K562 (cell line): ENCODE results near the gene BRME1. TPM values are rescaled to one million over a fixed set of nuclear protein-coding genes. Genes with fewer than 3 reads are reported as not detected.

ENCODE experiments used
- ADNP ChIP-seq: fragments of 200-800 bp; sonication (Bioruptor generic); IDR thresholded peaks from 2 replicates; pipeline ENCODE4 v1.6.1; 2016; ENCODE audit warnings: missing genetic modification characterization, missing compliant biosample characterization
- C11orf30 ChIP-seq: fragments of 450-650 bp; IDR thresholded peaks from 2 replicates; pipeline ENCODE4 v1.6.1; 2016; ENCODE audit warnings: low read depth, mild to moderate bottlenecking
- CCNT2 ChIP-seq: IDR thresholded peaks from 2 replicates; pipeline ENCODE4 v1.6.1; 2011; ENCODE audit warnings: borderline replicate concordance, low read depth, mild to moderate bottlenecking, moderate library complexity, mixed read lengths, low read length; ENCODE audit not compliant: insufficient read length; ENCODE audit errors: extremely low read depth
- CREM ChIP-seq: IDR thresholded peaks from 2 replicates; pipeline ENCODE4 v1.6.1; 2014; ENCODE audit warnings: antibody characterized with exemption, low read depth
- KAT8 ChIP-seq: fragments of 450-650 bp; IDR thresholded peaks from 2 replicates; pipeline ENCODE4 v1.6.1; 2016; ENCODE audit warnings: low read depth, mild to moderate bottlenecking
- KDM5B ChIP-seq: fragments of 200-600 bp; sonication (generic); IDR thresholded peaks from 2 replicates; pipeline ENCODE4 v1.6.1; 2012; ENCODE audit warnings: low read depth, mild to moderate bottlenecking, moderate library complexity, low read length, control low read depth, inconsistent platforms; ENCODE audit not compliant: insufficient replicate concordance
- KLF6 ChIP-seq: fragments of 250-450 bp; sonication (Bioruptor Pico); IDR thresholded peaks from 2 replicates; pipeline ENCODE4 v1.4.0; 2020; ENCODE audit warnings: mild to moderate bottlenecking, moderate library complexity, borderline replicate concordance
- MAFF ChIP-seq: IDR thresholded peaks from 2 replicates; pipeline ENCODE4 v1.6.1; 2012; ENCODE audit warnings: low read length, improper control_type of control experiment
- MAZ ChIP-seq, 2 experiments: fragments of 450-650 bp in 1 of 2; sonication (generic) in 1 of 2; formaldehyde crosslinking; IDR thresholded peaks in 1 of 2; conservative IDR thresholded peaks in 1 of 2; 2 replicates each; pipeline versions ENCODE4 v1.4.0 to v1.5.0; 2020; ENCODE audit warnings: mild to moderate bottlenecking in 1 of 2, missing genetic modification reagents in 1 of 2
- MTA1 ChIP-seq: fragments of 450-650 bp; IDR thresholded peaks from 2 replicates; pipeline ENCODE4 v1.6.1; 2017; ENCODE audit warnings: borderline replicate concordance
- NEUROD1 ChIP-seq: fragments of 150-350 bp; IDR thresholded peaks from 2 replicates; pipeline ENCODE4 v1.6.1; 2014; ENCODE audit warnings: borderline replicate concordance, low read length, low read depth; ENCODE audit not compliant: partially characterized antibody
- NFE2 ChIP-seq: IDR thresholded peaks from 2 replicates; pipeline ENCODE4 v1.6.1; 2014; ENCODE audit warnings: antibody characterized with exemption, low read depth
- NR2C2 ChIP-seq, 2 experiments: fragments of 200-800 bp in 1 of 2; sonication (Bioruptor generic) in 1 of 2; sonication (generic) in 1 of 2; formaldehyde crosslinking in 1 of 2; IDR thresholded peaks; 2 replicates each; pipeline versions ENCODE4 v1.6.1 to v1.8.0; 2016 to 2022; ENCODE audit warnings: mild to moderate bottlenecking in 1 of 2, missing compliant biosample characterization in 1 of 2, missing genetic modification characterization in 1 of 2, missing genetic modification reagents in 1 of 2
- NR2F6 ChIP-seq: fragments of 450-650 bp; formaldehyde crosslinking; IDR thresholded peaks from 2 replicates; pipeline ENCODE4 v1.4.0; 2020; ENCODE audit warnings: mild to moderate bottlenecking
- POLR2AphosphoS2 ChIP-seq: IDR thresholded peaks from 2 replicates; pipeline ENCODE4 v1.6.1; 2012; ENCODE audit warnings: low read length, improper control_type of control experiment
- SMARCA5 ChIP-seq: fragments of 450-650 bp; IDR thresholded peaks from 2 replicates; pipeline ENCODE4 v1.6.1; 2016
- ZBTB17 ChIP-seq: fragments of 450-650 bp; formaldehyde crosslinking; IDR thresholded peaks from 2 replicates; pipeline ENCODE4 v1.4.0; 2020; ENCODE audit warnings: mild to moderate bottlenecking
- ZNF239 ChIP-seq: fragments of 250-450 bp; sonication (Bioruptor Pico); IDR thresholded peaks from 2 replicates; pipeline ENCODE4 v1.4.0; 2020; ENCODE audit warnings: mild to moderate bottlenecking
- ZNF316 ChIP-seq: fragments of 450-650 bp; IDR thresholded peaks from 2 replicates; pipeline ENCODE4 v1.6.1; 2016
- ZNF324 ChIP-seq: fragments of 250-450 bp; sonication (Bioruptor Pico); IDR thresholded peaks from 2 replicates; pipeline ENCODE4 v1.4.0; 2020; ENCODE audit warnings: mild to moderate bottlenecking
- polyA plus RNA-seq, 8 experiments: library from polyadenylated mRNA; depleted of rRNA in 4 of 8; stranded (reverse) in 5 of 8; unstranded in 3 of 8; fragments of >200 nt; fragmentation: Nextera tagmentation in 2 of 8; fragmentation: Illumina TruSeq in 1 of 8; extraction: Ambion mirVana in 2 of 8; extraction: Trizol in 1 of 8; gene quantifications; 2 replicates each; pipeline versions ENCODE4 v1.2.1 to v1.2.3, GENCODE V29; 2011 to 2014; ENCODE audit warnings: inconsistent platforms in 1 of 8, missing spikeins in 1 of 8
- total RNA-seq, 7 experiments: library from RNA; depleted of rRNA in 6 of 7; stranded (reverse); fragments of >200 nt in 6 of 7; fragmentation: Illumina TruSeq in 2 of 7; extraction: Trizol in 2 of 7; gene quantifications; 2 replicates each; pipeline versions ENCODE4 v1.2.1 to v1.2.3, GENCODE V29; 2011 to 2021; ENCODE audit warnings: low replicate concordance in 1 of 7
- TF ChIP-seq, protein P1 (sequence below): fragments of 450-650 bp; formaldehyde crosslinking; IDR thresholded peaks from 2 replicates; pipeline ENCODE4 v1.4.0; 2020; ENCODE audit warnings: mild to moderate bottlenecking, moderate library complexity
- TF ChIP-seq, protein P2 (sequence below): fragments of 250-450 bp; sonication (Bioruptor Pico); IDR thresholded peaks from 2 replicates; pipeline ENCODE4 v1.5.0; 2021
- TF ChIP-seq, protein P3 (sequence below): sonication (generic); IDR thresholded peaks from 2 replicates; pipeline ENCODE4 v1.6.1; 2016
- TF ChIP-seq, protein P4 (sequence below): sonication (generic); formaldehyde crosslinking; IDR thresholded peaks from 2 replicates; pipeline ENCODE4 v1.8.0; 2022; ENCODE audit warnings: mild to moderate bottlenecking, missing genetic modification reagents

The BRME1 gene
- total and polyA plus RNA-seq, 9 of the 15 experiments (the other 6 are each of a cell fraction or from before 2014, with no cell fraction given) = 0.75 to 6.1 (median 3.6) TPM

DNA sequence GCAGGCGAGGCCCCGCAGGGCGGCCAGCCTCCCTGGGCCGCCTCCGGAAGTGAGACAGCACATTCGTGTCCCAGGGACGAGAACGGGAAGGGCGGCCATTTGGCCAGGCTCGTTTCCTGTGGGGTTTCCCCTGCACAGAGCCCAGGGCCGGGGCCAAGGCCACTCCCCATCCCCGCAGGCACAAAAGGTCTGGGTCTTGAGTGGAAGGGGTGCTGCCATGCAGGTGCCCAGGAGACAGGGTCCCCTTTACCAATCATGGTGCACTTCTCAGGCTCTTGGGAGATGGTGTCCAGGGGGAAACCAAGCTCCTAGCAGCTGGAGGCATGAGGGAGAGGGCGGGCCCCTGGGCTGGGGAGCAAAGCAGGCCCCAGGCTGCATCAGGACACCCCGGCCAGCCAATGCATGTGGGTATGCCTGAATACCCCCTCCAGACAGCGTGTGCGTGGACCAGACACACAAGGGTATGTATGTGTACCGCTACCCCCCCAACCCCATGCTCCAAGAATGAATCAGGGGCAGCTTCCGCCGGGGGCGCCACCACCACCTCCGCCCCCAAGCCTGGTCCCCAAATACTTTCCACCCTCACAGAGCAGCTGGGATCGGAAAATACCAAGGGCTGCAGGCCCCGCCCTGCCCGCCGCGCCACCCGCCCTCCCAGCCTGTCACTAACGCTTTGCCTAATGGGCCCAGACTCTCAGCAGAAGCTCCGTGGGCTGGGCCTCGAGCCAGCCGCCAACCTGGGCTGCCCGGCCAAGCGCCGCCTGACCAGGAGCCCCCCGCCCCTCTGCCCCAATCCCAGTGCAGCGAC is 66.6 kb downstream of the BRME1 start (continued):
- TF ChIP-seq ZNF316 (peak; percentile 88), CREM (peak; percentile 2; the same call in 1 of the 2 replicates), C11orf30 (peak; percentile 92), ADNP (tag) (no peak), NR2F6 (CRISPR knock-in tag) (no peak), MAZ (CRISPR knock-in tag; conservative IDR thresholded peaks at IDR 0.05 in 1 of 2, IDR thresholded peaks at IDR 0.05 in 1 of 2) (peak; percentile 42 to 55; a peak in 3 of 4 replicates), ZNF239 (CRISPR knock-in tag) (0 out of 2 replicates have a peak, but pooled peaks have one; percentile 17), KDM5B (peak; percentile 61), KAT8 (peak; percentile 61; the same call in 1 of the 2 replicates), NFE2 (peak; percentile 95), POLR2AphosphoS2 (peak; percentile 61; the same call in 1 of the 2 replicates), MAFF (no peak), CCNT2 (peak; percentile 39), NR2C2 (CRISPR knock-in tag; IDR thresholded peaks at IDR 0.05) (no peak), NR2C2 (tag; IDR thresholded peaks at IDR 0.05) (peak; percentile 33; the same call in 1 of the 2 replicates), MTA1 (no peak), KLF6 (CRISPR knock-in tag) (0 out of 2 replicates have a peak, but pooled peaks have one; percentile 54), ZBTB17 (CRISPR knock-in tag) (peak; percentile 60; the same call in 1 of the 2 replicates), SMARCA5 (no peak; the same call in 1 of the 2 replicates), ZNF324 (CRISPR knock-in tag) (no peak), NEUROD1 (no peak)
- TF ChIP-seq, protein P1, sequence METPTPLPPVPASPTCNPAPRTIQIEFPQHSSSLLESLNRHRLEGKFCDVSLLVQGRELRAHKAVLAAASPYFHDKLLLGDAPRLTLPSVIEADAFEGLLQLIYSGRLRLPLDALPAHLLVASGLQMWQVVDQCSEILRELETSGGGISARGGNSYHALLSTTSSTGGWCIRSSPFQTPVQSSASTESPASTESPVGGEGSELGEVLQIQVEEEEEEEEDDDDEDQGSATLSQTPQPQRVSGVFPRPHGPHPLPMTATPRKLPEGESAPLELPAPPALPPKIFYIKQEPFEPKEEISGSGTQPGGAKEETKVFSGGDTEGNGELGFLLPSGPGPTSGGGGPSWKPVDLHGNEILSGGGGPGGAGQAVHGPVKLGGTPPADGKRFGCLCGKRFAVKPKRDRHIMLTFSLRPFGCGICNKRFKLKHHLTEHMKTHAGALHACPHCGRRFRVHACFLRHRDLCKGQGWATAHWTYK (CRISPR knock-in tag) = peak; percentile 77
- TF ChIP-seq, protein P2, sequence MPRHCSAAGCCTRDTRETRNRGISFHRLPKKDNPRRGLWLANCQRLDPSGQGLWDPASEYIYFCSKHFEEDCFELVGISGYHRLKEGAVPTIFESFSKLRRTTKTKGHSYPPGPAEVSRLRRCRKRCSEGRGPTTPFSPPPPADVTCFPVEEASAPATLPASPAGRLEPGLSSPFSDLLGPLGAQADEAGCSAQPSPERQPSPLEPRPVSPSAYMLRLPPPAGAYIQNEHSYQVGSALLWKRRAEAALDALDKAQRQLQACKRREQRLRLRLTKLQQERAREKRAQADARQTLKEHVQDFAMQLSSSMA = 0 out of 2 replicates have a peak, but pooled peaks have one; percentile 33
- TF ChIP-seq, protein P3, sequence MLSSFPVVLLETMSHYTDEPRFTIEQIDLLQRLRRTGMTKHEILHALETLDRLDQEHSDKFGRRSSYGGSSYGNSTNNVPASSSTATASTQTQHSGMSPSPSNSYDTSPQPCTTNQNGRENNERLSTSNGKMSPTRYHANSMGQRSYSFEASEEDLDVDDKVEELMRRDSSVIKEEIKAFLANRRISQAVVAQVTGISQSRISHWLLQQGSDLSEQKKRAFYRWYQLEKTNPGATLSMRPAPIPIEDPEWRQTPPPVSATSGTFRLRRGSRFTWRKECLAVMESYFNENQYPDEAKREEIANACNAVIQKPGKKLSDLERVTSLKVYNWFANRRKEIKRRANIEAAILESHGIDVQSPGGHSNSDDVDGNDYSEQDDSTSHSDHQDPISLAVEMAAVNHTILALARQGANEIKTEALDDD = no peak
- TF ChIP-seq, protein P4, sequence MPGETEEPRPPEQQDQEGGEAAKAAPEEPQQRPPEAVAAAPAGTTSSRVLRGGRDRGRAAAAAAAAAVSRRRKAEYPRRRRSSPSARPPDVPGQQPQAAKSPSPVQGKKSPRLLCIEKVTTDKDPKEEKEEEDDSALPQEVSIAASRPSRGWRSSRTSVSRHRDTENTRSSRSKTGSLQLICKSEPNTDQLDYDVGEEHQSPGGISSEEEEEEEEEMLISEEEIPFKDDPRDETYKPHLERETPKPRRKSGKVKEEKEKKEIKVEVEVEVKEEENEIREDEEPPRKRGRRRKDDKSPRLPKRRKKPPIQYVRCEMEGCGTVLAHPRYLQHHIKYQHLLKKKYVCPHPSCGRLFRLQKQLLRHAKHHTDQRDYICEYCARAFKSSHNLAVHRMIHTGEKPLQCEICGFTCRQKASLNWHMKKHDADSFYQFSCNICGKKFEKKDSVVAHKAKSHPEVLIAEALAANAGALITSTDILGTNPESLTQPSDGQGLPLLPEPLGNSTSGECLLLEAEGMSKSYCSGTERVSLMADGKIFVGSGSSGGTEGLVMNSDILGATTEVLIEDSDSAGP (CRISPR knock-in tag) = no peak
